Naive thymus-derived CD8-positive, alpha-beta T cell (primary cell): ENCODE measurements around the gene STX16. TPM values are rescaled to one million over a fixed set of nuclear protein-coding genes. Genes with fewer than 3 reads are reported as not detected.
A peak's percentile ranks its signal among the peaks of the same experiment; 100 is the strongest.

Source experiments
- ATAC-seq, 2 donors: fragments of 150-1000 bp; cut with Tn5 transposase in 1 of 2; sonication (Bioruptor Pico), chemical (Tn5 transposase) in 1 of 2; 1 replicate in 1 of 2; 2 replicates in 1 of 2; pipeline ENCODE4 v1.10.0; 2021; ENCODE audit warnings: mild to moderate bottlenecking in 2 of 2, moderate library complexity in 2 of 2
- POLR2A ChIA-PET: fragments of 350-600 bp; sonication (Branson Sonifier 250); formaldehyde crosslinking; loops from one replicate; lab custom pipeline; 2021; ENCODE audit warnings: antibody characterized with exemption; lab: Charles Lee
- DNase-seq, 10 donors: peaks; one replicate each; pipeline versions ENCODE4 v3.0.0 to v3.0.0-alpha.2; 2020 to 2022
- H3K27ac Mint-ChIP-seq, 10 donors: one replicate each; pipeline ENCODE4 v1.8.0; 2020 to 2022; ENCODE audit warnings: mild to moderate bottlenecking in 10 of 10, mixed read lengths in 10 of 10, moderate library complexity in 4 of 10, inconsistent platforms in 1 of 10
- H3K27me3 Mint-ChIP-seq, 5 donors: one replicate each; pipeline ENCODE4 v1.8.0; 2021 to 2022; ENCODE audit warnings: mixed read lengths in 5 of 5
- H3K36me3 Mint-ChIP-seq, 3 donors: one replicate each; pipeline ENCODE4 v1.8.0; 2020 to 2022; ENCODE audit warnings: mixed read lengths in 3 of 3, mild to moderate bottlenecking in 2 of 3, inconsistent platforms in 1 of 3
- H3K4me1 Mint-ChIP-seq, 4 donors: one replicate each; pipeline ENCODE4 v1.8.0; 2021 to 2022; ENCODE audit warnings: mixed read lengths in 4 of 4
- H3K4me3 Mint-ChIP-seq, 10 donors: one replicate each; pipeline ENCODE4 v1.8.0; 2020 to 2022; ENCODE audit warnings: mild to moderate bottlenecking in 10 of 10, mixed read lengths in 10 of 10, moderate library complexity in 6 of 10, inconsistent platforms in 1 of 10
- H3K9me3 Mint-ChIP-seq, 9 donors: one replicate each; pipeline ENCODE4 v1.8.0; 2020 to 2022; ENCODE audit warnings: mixed read lengths in 9 of 9, mild to moderate bottlenecking in 3 of 9, inconsistent platforms in 1 of 9, moderate library complexity in 1 of 9
- polyA plus RNA-seq, 3 donors: library from polyadenylated mRNA; unstranded; fragments of 300-500 nt; fragmentation: Illumina TruSeq; gene quantifications; one replicate each; pipeline ENCODE4 v1.2.3, GENCODE V29; 2021
- total RNA-seq, 8 experiments: library from RNA in 2 of 8; stranded (reverse) in 2 of 8; gene quantifications; one replicate each; pipeline ENCODE4 v1.2.3 and lab custom pipeline; 2021 to 2026

STX16 gene
- total and polyA plus RNA-seq, 5 experiments from 2014 or later = 23.2 to 205 (median 35.9) TPM

- Mint-ChIP-seq H3K27ac (peak overlapping the region; percentile 99 to 100 (median 100)), H3K9me3 (no peaks in the 10 kb centered on the region), H3K27me3 (no peaks in the 10 kb centered on the region), H3K4me3 (peak overlapping the region; percentile 92 to 100 (median 98)), H3K4me1 (peaks cover 14 to 43% (median 34%) of the 10 kb centered on the region in 4 donors), H3K36me3 (peaks cover 0 to 6% (median 0%) of the 10 kb centered on the region in 3 donors)
- ATAC-seq = peak in 1 of 2 donors; percentile 8
- POLR2A ChIA-PET = interaction anchor here (0.6 to 5.1 kb wide), 31 partner anchors 8 to 1254 kb away, joined by 3 to 112 read pairs (median 5); partner anchors contain the start of genes ATP5F1E, GNAS, NPEPL1 and VAPB
- DNase-seq = peak in 2 of 10 donors; percentile 28 to 44
Measured at GRCh38 chr20:58651559-58651945, 469 bp downstream of the STX16 start.

- Mint-ChIP-seq H3K4me3 (peak overlapping the region; percentile 92 to 100 (median 98)), H3K27ac (peak overlapping the region; percentile 99 to 100 (median 100)), H3K4me1 (peaks cover 17 to 48% (median 39%) of the 10 kb centered on the region in 4 donors), H3K27me3 (no peaks in the 10 kb centered on the region), H3K9me3 (no peaks in the 10 kb centered on the region), H3K36me3 (peaks cover 0 to 9% (median 0%) of the 10 kb centered on the region in 3 donors)
- ATAC-seq (peak; percentile 56 to 61), DNase-seq (peak; percentile 55 to 85 (median 72))
- POLR2A ChIA-PET = interaction anchor here (0.6 to 5.1 kb wide), 31 partner anchors 8 to 1254 kb away, joined by 3 to 112 read pairs (median 5); partner anchors contain the start of genes ATP5F1E, GNAS, NPEPL1 and VAPB
Measured at GRCh38 chr20:58651946-58652605, 993 bp downstream of the STX16 start.

- H3K27ac Mint-ChIP-seq = peak overlapping the region; percentile 99 to 100 (median 100)
- peaks cover 0 to 9% (median 0%) of the 10 kb centered on the region in 3 donors for H3K36me3 Mint-ChIP-seq
- H3K9me3 Mint-ChIP-seq = no peaks in the 10 kb centered on the region
- peak in 2 of 10 donors; percentile 28 for DNase-seq
- peaks cover 19 to 55% (median 46%) of the 10 kb centered on the region in 4 donors for H3K4me1 Mint-ChIP-seq
- peak; percentile 3 to 7 for ATAC-seq
- H3K4me3 Mint-ChIP-seq = peak overlapping the region; percentile 92 to 100 (median 98)
- POLR2A ChIA-PET = interaction anchor here (0.7 to 5.1 kb wide), 19 partner anchors 7 to 1255 kb away, joined by 3 to 112 read pairs (median 8); partner anchors contain the start of genes ATP5F1E, GNAS, NPEPL1 and VAPB
- H3K27me3 Mint-ChIP-seq = no peaks in the 10 kb centered on the region
Measured at GRCh38 chr20:58652606-58653294, 1.7 kb downstream of the STX16 start.

GRCh38 chr20:58654337-58654736, 3.3 kb downstream of the STX16 start:
- POLR2A ChIA-PET = interaction anchor here (0.7 to 2.0 kb wide), 2 partner anchors 38 to 801 kb away, joined by 3 to 5 read pairs; partner anchors contain the start of gene NPEPL1
- no peak for DNase-seq
- ATAC-seq = no peak
- peak overlapping the region in 3 of 10 donors; percentile 2 to 45 (median 44) for H3K4me3 Mint-ChIP-seq
- no peaks in the 10 kb centered on the region for H3K27me3 Mint-ChIP-seq
- peaks cover 22 to 63% (median 52%) of the 10 kb centered on the region in 4 donors for H3K4me1 Mint-ChIP-seq
- no peaks in the 10 kb centered on the region for H3K9me3 Mint-ChIP-seq
- peaks cover 0 to 9% (median 0%) of the 10 kb centered on the region in 3 donors for H3K36me3 Mint-ChIP-seq
- peak overlapping the region in 6 of 10 donors; percentile 20 to 99 (median 42) for H3K27ac Mint-ChIP-seq

DNA sequence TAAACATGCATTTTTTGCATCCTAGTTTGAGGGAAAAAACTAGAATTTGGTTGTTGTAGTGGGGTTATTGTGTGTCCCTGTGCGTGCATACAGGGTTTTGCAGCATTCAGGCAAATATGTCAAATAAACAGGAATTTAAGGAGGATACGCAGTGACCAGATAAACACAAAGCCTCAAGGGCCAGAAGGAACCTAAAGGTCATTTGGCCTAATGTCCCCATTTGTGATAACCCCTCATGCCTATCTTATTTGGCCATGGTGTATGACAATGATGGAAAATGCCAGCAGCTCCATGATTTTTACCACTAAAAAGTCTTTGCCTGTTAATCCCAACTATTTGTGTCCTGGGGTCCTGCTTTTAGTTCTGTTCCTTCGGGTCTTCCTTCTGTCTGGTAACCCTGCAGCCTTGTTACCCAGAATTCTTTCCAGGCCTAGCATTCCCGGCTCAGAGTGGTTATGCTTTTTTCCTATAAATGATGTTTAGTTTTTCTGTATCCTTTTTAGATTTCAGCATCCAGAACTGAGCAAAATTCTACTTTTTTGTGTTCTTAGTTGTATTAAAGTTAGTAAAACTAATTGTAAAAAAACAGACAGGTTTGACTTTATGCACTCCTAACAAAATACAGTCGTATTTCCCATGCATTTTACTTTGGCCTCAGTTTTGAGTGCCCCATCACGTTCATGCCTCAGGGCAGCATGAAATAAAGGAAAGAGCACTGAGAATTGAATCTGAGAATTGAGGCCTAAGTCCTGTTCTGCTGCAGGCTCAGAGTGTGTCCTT, 4.4 kb downstream of the STX16 start:
- Mint-ChIP-seq H3K27me3 (no peaks in the 10 kb centered on the region), H3K36me3 (peaks cover 0 to 9% (median 0%) of the 10 kb centered on the region in 3 donors), H3K27ac (peak overlapping the region in 9 of 10 donors; percentile 50 to 99 (median 82)), H3K4me3 (peak overlapping the region; percentile 26 to 72 (median 58)), H3K9me3 (no peaks in the 10 kb centered on the region), H3K4me1 (peaks cover 29 to 72% (median 62%) of the 10 kb centered on the region in 4 donors)
- ATAC-seq = no peak
- no peak for DNase-seq
- POLR2A ChIA-PET = interaction anchor here (0.8 to 2.0 kb wide), 2 partner anchors 37 to 234 kb away, joined by 3 to 5 read pairs; partner anchors contain the start of gene NPEPL1

GRCh38 chr20:58656831-58657230, 5.7 kb downstream of the STX16 start:
- no peaks in the 10 kb centered on the region for H3K9me3 Mint-ChIP-seq
- POLR2A ChIA-PET = interaction anchor here (0.8 kb wide), 1 partner anchor 233 kb away, joined by 3 read pairs; no protein-coding TSS in a partner anchor
- peaks cover 0 to 9% (median 0%) of the 10 kb centered on the region in 3 donors for H3K36me3 Mint-ChIP-seq
- peak overlapping the region; percentile 46 to 99 (median 80) for H3K27ac Mint-ChIP-seq
- no peaks in the 10 kb centered on the region for H3K27me3 Mint-ChIP-seq
- H3K4me1 Mint-ChIP-seq = peaks cover 31 to 80% (median 72%) of the 10 kb centered on the region in 4 donors
- ATAC-seq (no peak), DNase-seq (no peak)
- H3K4me3 Mint-ChIP-seq = peak overlapping the region; percentile 54 to 72 (median 63)

DNA sequence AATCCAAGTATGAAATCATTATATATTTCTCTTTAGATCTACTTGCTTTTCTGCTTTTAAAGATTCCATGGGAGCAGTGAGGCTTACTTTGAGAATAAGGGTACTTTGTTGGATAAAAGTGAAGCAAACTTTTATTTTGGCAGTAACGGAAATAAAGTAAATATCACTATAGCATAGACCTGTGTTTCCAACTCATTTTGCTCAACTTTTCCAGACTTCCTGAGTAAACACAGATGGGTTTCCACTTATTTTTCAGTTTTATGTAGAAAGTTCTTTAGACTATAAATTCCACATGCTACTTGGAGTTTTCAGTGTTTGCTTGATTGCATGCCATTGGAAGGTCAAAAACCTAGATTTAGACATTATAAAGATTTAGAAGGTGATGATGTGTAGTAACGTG, 6.2 kb downstream of the STX16 start:
- peaks cover 35 to 84% (median 75%) of the 10 kb centered on the region in 4 donors for H3K4me1 Mint-ChIP-seq
- POLR2A ChIA-PET = interaction anchor here (4.8 kb wide), 1 partner anchor 6 kb away, joined by 112 read pairs; the partner anchor contains the start of gene STX16
- DNase-seq = no peak
- no peak for ATAC-seq
- peak overlapping the region; percentile 73 to 99 (median 80) for H3K27ac Mint-ChIP-seq
- peaks cover 0 to 9% (median 0%) of the 10 kb centered on the region in 3 donors for H3K36me3 Mint-ChIP-seq
- H3K9me3 Mint-ChIP-seq = no peaks in the 10 kb centered on the region
- no peaks in the 10 kb centered on the region for H3K27me3 Mint-ChIP-seq
- H3K4me3 Mint-ChIP-seq = peak overlapping the region; percentile 54 to 72 (median 63)

DNA sequence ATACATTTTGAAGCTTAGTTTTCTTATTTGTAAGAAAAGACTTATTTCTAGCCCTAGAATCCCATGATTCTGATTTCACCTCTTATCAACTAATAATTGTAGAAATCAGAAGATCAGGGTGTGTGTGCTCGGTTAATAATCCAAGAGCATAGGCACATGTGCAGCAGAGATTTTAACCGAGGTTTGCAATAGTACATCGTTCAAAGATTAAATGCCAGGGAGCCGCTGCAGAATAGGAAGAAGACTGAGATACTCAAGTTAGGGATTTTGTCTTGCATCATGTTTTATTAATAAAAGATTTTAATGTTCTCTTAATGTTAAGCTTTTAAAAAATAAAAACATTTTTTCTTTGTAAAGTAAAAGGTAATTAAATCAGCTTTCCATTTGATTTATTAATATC, 6.9 kb downstream of the STX16 start:
- Mint-ChIP-seq H3K27me3 (no peaks in the 10 kb centered on the region), H3K4me3 (peak overlapping the region; percentile 54 to 72 (median 63)), H3K4me1 (peaks cover 35 to 85% (median 73%) of the 10 kb centered on the region in 4 donors), H3K27ac (peak overlapping the region; percentile 73 to 99 (median 86)), H3K36me3 (peaks cover 0 to 11% (median 0%) of the 10 kb centered on the region in 3 donors), H3K9me3 (no peaks in the 10 kb centered on the region)
- DNase-seq (no peak), ATAC-seq (no peak)
- POLR2A ChIA-PET = interaction anchor here (4.8 kb wide), 1 partner anchor 7 kb away, joined by 112 read pairs; the partner anchor contains the start of gene STX16

- peaks cover 37 to 83% (median 75%) of the 10 kb centered on the region in 4 donors for H3K4me1 Mint-ChIP-seq
- no peak for DNase-seq
- POLR2A ChIA-PET = interaction anchor here (4.8 kb wide), 1 partner anchor 8 kb away, joined by 112 read pairs; the partner anchor contains the start of gene STX16
- peaks cover 0 to 15% (median 3%) of the 10 kb centered on the region in 3 donors for H3K36me3 Mint-ChIP-seq
- H3K27ac Mint-ChIP-seq = peak overlapping the region; percentile 18 to 99 (median 98)
- H3K4me3 Mint-ChIP-seq = peak overlapping the region; percentile 52 to 90 (median 66)
- H3K27me3 Mint-ChIP-seq = no peaks in the 10 kb centered on the region
- no peaks in the 10 kb centered on the region for H3K9me3 Mint-ChIP-seq
- no peak for ATAC-seq
Measured at GRCh38 chr20:58658760-58659159, 7.7 kb downstream of the STX16 start.

GRCh38 chr20:58659841-58660240, 8.8 kb downstream of the STX16 start:
- no peaks in the 10 kb centered on the region for H3K9me3 Mint-ChIP-seq
- H3K4me3 Mint-ChIP-seq = peak overlapping the region; percentile 66 to 91 (median 84)
- H3K4me1 Mint-ChIP-seq = peaks cover 38 to 90% (median 80%) of the 10 kb centered on the region in 4 donors
- DNase-seq (no peak), ATAC-seq (peak in 1 of 2 donors; percentile 17)
- no peaks in the 10 kb centered on the region for H3K27me3 Mint-ChIP-seq
- H3K36me3 Mint-ChIP-seq = peaks cover 0 to 19% (median 3%) of the 10 kb centered on the region in 3 donors
- H3K27ac Mint-ChIP-seq = peak overlapping the region; percentile 93 to 99 (median 98)
- POLR2A ChIA-PET = interaction anchor here (0.6 to 4.8 kb wide), 4 partner anchors 9 to 353 kb away, joined by 3 to 112 read pairs (median 4); partner anchors contain the start of gene STX16
